PC-9 (cell line): ENCODE results near the gene STK24.

ENCODE experiments used
- EZH2 ChIP-seq: fragments of 200-600 bp; sonication (generic); IDR thresholded peaks from 2 replicates; pipeline ENCODE4 v1.8.0; 2017; ENCODE audit warnings: antibody characterized with exemption, low read depth
- TF ChIP-seq, protein P1 (sequence below): fragments of 200-600 bp; sonication (generic); conservative IDR thresholded peaks from 2 replicates; pipeline ENCODE4 v1.6.1; 2017; ENCODE audit warnings: mixed run types, antibody characterized with exemption, mild to moderate bottlenecking, moderate library complexity

DNA sequence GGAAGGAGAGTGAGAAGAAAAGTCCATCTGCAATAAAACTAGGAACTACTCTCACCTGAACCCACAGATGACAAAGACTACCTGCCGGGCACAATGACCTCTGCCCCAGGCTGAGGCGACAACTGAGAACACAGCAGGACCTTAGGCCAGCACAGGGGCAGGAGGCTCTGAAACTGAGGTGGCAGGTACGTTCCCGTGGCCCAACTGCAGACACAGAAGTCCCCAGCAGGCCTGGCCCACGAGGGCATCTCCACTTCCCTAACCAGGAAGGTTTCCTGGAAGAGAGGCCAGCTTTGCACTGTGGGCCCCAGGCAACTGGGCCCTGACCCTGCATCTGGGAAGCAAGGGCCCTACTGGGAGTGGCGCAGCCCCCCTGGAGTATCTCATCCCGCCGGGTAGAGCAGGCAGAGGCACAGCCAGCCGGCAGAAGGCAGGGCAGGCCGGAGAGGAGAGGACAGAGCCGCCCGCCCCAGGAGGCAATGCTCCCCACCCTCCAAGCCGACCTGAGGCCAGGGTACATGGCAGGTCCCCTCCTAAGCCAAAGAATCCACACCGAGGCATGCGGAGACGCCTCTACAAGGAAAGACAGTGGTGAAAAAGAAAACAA, 32.7 kb downstream of the STK24 start:
- TF ChIP-seq, protein P1, sequence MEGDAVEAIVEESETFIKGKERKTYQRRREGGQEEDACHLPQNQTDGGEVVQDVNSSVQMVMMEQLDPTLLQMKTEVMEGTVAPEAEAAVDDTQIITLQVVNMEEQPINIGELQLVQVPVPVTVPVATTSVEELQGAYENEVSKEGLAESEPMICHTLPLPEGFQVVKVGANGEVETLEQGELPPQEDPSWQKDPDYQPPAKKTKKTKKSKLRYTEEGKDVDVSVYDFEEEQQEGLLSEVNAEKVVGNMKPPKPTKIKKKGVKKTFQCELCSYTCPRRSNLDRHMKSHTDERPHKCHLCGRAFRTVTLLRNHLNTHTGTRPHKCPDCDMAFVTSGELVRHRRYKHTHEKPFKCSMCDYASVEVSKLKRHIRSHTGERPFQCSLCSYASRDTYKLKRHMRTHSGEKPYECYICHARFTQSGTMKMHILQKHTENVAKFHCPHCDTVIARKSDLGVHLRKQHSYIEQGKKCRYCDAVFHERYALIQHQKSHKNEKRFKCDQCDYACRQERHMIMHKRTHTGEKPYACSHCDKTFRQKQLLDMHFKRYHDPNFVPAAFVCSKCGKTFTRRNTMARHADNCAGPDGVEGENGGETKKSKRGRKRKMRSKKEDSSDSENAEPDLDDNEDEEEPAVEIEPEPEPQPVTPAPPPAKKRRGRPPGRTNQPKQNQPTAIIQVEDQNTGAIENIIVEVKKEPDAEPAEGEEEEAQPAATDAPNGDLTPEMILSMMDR, result no peak
- no peak for TF ChIP-seq EZH2
